NCI-H748 (cell line): ENCODE measurements around the gene TSC22D4.
A peak's percentile ranks its signal among the peaks of the same experiment; 100 is the strongest.
"Not testable (repeated sequence)": the region's sequence is repeated elsewhere in the genome, so short reads cannot be mapped to it uniquely, and the experiment has no call there.

Experiments
- DNase-seq: peaks from one replicate; lab custom pipeline; 2025; ENCODE audit not compliant: unreplicated experiment; lab: John Stamatoyannopoulos, UW

The TSC22D4 gene

DNA sequence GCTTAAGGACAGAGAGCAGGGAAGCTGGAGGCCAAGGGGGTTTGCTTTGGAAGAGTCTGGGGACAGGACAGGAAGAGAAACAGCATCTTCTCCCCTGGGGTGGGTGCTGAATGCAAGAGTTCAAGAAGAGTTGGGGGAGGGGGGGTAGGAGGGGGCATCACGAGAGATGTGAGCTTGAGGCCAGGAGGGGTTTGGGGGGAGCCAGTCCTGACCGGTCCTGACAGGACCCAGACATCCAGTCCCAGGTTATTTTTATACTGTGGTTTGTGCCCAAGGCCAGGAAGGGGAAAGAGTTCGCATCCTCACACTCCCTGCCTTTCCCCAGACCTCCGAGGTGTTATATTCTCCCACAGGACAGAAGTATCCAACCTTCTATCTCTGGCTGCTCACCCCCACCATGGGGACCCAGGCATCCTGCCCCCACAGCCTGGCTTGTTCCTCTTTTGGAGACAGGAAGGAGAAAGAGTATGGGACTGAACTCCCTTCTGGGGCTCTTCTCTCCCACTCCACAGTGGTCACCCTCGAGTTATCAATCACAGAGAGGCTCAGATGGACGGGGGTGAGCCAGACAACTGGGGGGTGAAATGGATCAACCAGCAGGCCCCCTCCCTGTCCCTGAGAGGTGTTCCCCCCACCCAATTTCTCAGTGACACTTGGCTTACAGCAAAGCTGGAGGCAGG, 2.8 kb downstream of the TSC22D4 start:
- no peak for DNase-seq

DNA sequence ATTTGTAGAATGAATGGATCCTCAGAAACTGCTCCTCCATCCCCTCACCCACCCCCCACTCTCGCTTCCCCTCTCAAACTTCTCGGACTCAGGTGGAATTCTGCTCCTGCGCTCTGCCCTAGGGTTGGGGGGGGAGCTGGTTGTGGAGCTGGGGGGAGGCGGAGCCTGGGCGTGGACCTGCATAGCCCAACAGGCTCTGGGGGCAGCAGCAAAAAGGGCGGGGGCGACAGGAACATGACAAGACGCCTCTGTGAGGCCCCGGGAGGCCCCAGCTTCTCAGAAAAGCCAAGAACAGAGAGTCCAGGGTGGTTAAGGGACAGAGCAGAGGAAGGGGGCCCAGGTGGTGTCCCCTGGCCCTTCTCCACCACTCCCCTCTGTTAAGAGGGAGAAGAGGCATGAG, 3.5 kb downstream of the TSC22D4 start:
- DNase-seq: no peak

DNA sequence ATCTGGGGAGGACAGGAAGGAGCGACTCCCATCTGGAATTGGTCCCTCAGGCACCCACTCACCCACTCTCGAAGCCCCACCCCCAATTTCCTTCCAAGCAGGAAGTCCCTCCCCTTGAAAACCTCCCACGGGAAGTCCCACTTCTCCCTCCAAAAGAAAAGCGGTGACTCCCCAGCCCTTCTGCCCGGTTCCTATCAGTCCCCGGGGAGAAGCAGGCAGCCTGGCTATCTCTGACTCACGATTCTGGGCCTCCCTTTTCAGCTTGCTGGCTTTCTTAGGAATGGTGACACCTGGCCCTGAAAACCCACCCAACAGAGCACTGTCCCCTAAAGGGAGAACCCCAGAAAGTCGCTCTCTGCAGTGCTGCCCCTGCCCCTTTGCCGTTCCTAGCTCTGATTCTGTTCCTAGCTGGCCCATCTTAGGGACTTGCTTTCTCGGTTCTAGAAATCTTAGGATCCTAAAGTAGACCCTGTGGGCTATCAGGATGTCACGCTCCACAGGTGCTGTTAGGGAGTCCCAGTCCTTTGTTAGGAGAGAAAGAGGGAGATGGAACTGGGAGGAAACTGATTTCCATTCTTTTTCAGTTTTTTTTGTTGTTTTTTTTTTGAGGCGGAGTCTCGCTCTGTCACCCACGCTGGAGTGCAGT, 6.0 kb downstream of the TSC22D4 start:
- no peak for DNase-seq

DNA sequence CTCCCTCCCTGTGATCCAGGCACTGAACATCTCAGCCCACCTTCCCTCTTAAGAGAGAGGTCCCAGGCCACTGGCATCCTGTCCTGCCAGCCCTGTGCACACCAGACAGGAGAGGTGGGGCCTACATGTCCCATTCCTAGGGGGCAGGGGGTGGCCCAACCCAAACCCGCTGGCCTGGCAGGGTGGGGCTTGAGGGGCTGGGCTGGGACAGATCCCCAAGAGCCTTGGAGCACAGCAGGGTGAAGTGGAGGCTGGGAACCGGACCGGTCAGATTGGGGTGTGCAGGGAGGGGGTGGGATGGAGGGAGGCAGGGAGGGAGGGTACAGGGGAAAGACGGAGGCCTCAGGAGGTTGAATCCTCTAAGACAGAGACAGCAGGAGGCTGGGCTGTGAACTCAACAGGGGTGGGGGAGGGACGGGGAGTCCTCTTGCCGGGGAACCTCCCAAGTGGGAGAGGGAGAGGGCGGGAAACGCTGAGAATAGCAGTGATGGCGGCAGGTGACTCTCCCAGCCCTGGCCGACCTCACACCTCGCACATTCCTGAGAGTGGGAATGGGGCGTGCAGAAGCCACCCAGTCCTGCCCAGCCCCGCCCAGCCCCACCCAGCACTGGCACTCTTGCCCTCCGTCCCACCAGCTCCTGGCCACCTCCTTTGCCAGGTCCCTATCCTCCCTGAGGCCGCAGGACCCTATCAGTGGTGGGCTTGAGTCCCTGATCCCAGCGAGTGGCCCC, 6.7 kb downstream of the TSC22D4 start:
- no peak for DNase-seq

DNA sequence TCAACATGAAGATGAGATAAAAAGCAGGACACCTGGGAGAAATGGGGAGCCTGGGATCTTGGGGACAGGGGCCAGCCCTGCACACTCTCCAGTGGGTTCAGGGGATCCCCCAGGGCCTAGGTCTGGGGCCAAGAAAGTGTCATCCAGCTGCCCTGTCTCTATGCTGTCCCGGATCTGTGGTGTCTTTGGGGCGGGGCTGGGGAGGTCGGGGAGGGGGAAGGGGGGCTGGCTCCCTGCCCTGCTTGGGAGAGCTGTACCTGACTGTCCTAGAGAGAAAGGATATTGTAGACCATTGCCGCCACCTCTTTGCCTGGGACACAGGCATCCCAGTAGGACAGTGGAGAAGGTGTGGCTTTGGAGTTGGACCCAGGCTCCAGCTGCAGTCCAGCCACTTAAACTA, 8.0 kb downstream of the TSC22D4 start:
- no peak for DNase-seq

DNA sequence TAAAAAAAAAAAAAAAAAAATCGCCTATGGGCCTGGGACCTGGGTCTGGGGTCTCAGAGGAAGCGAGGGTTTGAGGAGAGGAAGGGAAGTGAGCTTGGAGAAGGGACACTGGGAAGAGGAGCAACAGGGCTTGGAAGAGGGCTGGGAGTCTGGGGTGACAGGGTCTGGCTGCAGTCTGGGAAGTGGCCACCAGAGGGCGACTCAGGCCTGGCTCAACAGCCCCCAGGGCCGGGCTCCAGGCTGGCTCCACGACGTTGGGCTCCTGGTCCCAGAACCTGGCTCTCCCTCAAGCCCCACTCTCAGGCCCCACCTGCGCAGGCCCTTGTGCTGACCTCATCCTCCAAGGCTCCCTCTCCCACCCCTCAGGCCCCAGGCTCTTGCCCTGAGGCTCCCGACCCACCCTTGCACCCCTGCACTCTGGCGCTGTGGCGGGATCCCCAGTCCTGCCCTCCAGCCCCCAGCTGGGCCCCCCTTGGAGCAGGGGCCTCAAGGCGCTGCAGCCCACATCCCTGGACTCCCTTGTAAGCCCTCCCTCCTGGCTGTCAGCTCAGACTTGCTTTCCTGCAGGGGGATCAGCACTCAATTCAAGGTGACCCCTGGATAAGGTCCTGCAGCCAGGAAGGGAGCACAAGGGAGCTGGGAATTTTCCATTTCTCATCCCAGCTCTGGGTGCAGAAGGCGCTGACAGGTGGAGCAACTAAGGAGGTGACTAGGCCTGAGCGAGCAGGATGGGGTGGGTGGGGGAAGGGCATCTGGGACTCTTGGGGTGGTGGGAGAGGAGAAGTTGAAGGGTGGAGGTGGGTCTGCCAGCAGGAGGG, 9.6 kb downstream of the TSC22D4 start:
- peak; percentile 74 for DNase-seq

DNA sequence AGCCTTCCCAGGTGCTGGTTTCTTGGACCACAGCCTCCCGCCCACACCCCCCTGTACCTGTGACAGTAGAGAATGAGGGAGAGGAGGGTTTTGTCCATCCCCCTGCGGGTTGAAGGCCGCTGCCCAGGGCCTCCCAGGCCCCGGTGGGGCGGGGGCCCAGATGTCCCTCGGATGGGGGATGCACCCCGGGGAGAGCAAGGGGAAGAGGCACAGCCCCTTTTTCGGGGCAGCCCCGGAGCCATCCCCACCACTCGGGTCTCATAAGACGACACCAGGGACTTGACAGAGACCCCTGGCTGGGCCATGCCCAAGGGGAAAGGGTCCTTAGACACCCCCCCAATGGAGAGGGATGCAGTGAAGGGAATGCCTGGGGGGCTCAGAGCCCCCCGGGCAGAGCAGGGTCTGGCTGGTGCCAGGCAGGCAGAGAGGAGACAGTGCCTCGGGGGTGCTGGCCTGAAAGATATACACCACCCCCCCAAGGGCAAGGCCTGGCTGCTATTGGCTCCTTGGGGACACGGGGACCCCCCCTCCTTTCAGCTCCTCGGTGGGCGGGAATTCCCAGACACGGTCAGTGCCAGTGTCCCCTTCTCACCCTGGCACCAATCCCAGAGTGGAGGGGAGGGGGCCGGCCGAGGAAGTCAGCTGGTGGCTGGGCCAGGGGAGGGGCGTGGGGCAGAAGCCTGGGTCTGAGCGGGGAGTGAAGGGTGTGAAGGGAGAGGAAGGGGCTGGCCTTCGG, 11.2 kb downstream of the TSC22D4 start:
- DNase-seq: no peak

DNA sequence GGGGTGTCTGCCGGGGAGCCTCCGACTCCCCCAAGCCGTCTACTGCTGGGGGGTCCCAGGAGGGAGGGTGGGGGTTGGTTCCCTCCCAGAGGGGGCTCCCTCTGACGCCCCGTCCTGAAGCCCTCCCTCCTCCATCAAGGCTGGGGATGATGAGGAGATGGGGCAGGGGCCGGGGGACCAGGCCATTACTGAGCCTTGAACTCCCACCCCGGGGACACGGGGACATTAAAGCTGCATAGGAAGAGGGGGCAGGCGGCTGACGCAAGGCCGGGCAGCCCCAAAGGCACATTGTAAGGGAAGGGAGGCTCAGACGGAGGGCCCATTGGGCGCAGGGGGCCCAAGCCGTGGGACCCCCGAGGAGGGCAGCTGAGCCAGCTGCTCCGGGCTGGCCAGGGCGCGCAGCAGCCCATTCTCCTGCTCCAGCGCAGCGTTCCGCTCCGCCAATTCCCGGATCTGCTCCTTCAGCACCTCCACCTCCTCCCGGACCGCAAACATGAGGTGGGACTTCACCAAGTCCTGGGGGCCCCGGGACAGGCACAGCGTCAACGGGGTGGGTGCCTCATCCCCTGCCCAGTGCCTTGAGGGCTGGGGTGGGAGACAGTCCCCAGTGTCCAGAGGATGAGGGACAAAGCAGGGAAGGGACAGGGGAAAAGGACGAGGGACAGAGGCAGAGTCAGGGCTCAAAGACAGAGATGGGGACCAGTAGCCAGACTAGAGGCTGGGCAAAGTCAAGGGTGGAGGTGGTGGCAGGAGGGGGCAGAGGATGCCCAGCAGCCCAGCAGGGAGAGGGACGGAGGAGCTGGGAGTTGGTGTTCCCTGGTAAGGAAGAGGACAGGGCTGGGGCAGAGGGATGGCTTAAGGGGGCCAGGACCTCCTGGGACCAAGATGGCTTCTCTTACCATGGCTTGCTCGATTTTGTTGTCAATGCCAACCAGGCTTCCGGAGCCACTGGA, 12.1 kb downstream of the TSC22D4 start:
- DNase-seq: no peak

DNA sequence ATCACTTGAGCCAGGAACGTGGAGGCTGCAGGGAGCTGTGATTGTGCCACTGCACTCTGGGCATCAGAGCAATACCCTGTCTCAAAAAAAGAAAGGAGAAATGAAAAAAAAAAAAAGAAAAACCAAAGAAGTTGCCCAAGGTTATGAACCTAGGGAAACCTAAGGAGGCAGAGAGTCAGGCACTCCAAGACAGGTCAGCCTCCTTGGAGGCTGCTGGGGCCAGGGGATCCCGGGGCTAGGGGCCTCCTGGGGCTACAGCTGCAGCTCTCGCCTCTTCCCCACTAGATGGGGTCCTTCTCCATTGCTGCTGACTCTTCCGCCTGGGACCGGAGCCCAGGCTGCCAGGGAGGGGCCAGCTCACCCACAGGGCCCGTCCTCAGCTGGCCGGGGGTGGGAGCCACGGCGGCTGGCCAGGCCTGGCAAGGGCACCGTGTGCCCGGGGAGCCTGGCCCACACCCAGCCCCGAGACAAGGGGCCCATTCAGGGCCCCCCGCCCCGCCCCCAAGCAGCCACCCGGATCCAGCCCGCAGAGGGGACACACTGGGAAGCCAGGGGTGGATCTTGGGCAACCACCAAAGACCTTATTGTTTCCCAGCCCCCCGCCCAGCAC, 13.2 kb downstream of the TSC22D4 start:
- DNase-seq: peak; percentile 70

DNA sequence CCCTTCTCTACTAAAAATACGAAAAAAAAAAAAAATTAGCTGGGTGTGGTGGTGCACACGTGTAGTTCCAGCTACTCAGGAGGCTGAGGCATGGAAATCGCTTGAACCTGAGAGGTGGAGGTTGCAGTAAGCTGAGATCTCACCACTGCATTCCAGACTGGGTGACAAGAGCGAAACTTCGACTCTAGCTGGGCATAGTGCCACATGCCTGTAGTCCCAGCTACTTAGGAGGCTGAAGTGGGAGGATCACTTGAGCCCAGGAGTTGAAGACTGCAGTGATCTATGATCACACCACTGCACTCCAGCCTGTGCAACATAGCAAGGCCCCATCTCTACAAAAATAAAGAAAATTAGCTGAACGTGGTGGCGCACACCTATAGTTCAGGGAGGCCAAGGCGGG, 13.7 kb downstream of the TSC22D4 start:
- no peak for DNase-seq

DNA sequence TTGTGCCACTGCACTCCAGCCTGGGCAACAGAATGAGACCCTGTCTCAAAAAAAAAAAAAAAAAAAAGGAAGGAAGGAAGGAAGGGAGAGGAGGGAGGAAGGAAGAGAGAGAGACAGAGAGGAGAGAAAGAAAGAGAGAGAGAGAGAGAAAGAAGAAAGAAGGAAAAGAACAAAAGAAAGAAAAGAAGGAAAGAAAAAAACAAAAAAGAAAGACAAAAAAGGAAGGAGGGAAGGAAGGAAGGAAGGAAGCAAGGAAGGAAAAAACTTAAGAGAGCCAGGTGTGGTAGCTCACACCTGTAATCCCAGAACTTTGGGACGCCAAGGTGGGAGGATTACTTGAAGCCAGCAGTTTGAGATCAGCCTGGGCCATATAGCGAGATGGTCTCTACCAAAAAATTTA, 14.2 kb downstream of the TSC22D4 start:
- no peak for DNase-seq

DNA sequence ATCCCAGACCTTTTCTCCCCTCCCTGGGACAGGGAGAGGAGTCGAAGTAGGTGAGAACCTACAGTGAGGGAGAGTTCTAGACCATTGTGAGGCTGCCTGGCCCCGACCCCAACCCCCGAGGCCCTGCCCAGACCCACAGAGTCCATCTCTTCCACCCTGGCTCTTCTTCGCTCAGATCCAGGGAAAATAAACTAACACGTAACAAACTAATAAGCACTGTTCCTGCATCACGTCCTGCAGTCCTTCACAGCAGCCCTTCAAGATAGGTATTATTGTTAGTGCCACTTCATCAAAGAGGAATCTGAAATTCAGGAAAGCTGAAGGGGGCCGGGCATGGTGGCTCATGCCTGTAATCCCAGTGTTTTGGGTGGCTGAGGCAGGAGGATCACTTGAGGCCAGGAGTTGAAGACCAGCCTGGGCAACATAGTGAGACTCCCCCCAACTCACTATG, 14.8 kb downstream of the TSC22D4 start, which contains the start of gene SPACDR:
Gene SPACDR, minus strand, starts transcription at position 51 of the 451 bp plus-strand sequence. CDS start 235 bp downstream, outside the sequence.
- DNase-seq: no peak

DNA sequence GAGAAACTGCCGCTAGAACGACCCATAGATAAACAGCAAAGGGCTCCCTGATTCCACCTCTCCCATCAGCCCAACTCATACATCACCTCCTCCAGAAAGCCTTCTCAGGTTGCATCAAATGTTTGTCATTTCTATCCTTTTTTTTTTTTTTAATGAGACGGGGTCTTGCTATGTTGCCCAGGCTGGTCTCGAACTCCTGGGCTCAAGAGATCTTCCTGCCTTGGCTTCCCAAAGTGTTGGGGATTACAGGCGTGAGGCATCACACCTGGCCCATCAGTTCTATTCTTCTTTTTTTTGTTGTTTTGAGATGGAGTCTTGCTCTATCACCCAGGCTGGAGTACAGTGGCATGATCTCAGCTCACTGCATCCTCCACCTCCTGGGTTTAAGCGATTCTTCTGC, 22.0 kb downstream of the TSC22D4 start:
- DNase-seq: no peak

DNA sequence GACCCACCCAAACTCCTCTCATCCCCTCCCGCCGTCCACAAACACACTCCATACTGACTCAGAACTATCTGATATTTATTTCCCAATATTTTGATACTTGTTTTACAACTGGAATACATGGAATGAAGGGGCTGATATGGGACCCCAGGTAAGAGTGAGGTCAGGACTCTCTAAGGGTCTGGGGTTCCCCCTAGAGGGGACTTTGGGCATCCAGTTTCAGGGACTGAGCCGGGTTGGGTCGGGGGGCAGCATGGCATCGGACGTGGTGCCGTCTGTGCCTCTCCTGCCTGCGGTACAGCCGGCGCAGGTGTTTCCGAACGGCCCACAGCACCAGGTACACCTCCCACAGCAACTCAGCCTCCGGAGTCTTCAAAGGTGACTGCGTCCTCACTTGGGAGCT, 22.5 kb downstream of the TSC22D4 start:
- no peak for DNase-seq

DNA sequence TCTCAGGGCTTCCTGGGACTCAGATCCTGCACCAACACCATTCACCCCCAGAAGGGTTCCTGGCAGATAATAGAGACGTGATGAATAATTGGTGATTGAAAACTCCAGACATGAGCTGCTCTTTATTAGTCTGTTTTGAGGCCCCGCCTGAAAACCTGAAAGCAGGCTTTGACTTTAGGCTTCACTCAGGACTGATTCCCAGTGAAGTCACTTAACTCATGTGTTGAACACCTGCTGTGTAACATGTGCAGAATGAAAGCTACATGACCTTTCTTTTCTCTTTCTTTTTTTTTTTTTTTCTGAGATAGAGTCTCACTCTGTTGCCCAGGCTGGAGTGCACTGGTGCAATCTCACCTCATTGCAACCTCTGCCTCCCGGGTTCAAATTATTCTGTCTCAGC, 23.8 kb downstream of the TSC22D4 start:
- no peak for DNase-seq

DNA sequence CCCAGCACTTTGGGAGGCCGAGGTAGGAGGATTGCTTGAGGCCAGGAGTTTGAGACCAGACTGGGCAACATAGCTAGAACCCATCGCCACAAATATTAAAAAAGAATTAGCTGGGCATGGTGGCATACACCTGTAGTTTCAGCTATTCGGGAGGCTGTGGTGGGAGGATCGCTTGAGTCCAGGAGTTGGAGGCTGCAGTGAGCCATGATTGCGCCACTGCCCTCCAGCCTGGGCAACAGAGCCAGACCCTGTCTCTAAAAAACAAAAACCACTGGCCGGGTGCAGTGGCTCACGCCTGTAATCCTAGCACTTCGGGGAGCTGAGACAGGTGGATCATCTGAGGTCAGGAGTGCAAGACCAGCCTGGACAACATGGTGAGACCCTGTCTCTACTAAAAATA, 25.2 kb downstream of the TSC22D4 start:
- DNase-seq: not testable (repeated sequence)

DNA sequence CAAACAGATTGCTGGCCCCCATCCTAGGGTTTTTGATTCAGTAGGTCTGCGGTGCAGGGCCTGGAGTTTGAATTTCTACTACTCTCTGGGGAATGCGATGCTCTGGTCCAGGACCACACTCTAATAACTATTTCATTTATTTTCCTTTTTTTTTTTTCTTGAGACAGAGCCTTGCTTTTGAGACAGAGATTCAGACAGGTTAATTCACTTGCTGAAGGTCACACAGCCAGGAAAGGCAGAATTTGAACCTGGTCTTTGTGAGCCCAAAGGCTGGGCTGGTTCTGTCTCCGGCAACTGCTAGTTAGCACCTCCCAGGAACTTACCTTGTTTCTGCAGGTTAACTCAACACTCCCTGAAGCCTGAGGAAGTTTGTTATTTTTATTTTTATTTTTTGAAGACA, 26.5 kb downstream of the TSC22D4 start:
- DNase-seq: no peak

DNA sequence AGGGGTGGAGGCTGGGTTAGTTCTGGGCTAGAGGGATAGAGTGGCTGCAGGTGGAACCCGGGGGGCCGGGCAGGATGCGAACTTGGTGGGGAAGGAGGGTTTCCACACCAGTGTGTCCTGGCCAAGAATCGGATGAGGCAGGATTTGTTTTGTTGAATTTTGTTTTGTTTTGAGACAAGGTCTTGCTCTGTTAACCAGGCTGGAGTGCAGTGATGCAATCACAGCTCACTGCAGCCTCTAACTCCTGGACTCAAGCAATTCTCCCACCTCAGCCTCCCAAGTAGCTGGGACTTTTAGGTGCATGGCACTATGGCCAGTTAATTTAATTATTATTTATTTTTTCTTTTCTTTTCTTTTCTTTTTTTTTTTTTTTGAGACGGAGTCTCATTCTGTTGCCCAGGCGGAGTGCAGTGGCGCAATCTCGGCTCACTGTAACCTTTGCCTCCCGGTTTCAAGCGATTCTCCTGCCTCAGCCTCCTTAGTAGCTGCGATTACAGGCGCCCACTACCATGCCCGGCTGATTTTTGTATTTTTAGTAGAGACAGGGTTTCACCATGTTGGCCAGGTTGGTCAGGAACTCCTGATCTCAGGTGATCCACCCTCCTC, 29.7 kb downstream of the TSC22D4 start:
- no peak for DNase-seq

DNA sequence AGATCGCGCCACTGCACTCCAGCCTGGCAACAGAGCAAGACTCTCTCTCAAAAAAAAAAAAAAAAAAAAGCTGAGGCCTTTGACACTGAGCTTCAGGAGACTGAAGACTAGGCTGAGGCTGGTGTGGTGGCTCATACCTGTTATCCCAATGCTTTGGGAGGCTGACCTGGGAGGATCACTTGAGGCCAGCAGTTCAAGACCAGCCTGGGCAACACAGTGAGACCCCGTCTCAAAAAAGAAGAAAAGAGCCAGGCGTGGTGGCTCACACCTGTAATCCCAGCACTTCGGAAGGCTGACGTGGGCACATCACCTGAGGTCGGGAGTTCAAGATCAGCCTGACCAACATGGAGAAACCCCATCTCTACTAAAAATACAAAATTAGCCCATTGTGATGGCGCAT, 31.7 kb downstream of the TSC22D4 start:
- not testable (repeated sequence) for DNase-seq
